ENCODE measurements around the gene ECHDC1.

ECHDC1 gene

DNA sequence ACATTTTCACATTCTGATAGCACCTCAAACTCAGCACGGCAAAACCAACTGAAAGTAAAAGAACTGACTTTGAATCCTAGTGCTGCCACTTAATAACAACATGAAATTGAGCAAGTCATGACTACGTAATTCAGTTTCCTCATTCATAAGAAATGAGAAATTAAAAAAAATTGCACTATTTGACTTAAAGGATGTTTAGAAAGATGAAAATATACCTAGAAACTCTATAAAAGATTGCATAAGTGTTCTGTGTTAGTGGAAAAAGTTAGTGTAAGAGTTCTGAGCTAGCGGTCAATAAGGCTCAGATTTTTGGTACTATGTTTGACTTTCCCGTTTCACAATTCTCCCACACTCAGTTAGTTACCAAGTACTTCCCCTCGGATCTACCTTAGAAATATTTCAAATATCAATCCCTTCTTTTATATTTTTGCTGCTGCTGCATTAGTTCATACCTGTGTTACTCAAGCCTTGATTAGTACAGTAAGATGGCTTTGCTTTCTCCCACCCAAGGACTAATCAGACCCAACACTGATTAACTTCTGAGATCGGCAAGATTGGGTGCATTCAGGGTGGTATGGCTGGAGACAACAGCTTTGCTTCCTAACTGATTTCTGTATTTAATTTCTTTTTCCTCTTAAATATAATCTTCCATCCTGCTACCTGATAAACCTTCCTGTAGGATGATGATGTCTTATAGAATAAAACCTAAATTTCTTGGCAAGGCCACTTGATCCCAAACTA, 25.9 kb downstream of the ECHDC1 start:
- Histone ChIP-seq H3K4me1 (ENCODE audit: insufficient read depth, poor library complexity, severe bottlenecking) (no peaks in the 10 kb centered on the region), H3K27ac (ENCODE audit: poor library complexity, severe bottlenecking) (no peak overlapping the region), H3K27me3 (ENCODE audit: insufficient read depth, poor library complexity, severe bottlenecking) (no peaks in the 10 kb centered on the region), H3K9me3 (ENCODE audit: severe bottlenecking) (no peaks in the 10 kb centered on the region), H3K4me3 (ENCODE audit: severe bottlenecking) (no peak overlapping the region), H3K36me3 (ENCODE audit: low read depth) (peaks cover 65% of the 10 kb centered on the region)
- no peak for DNase-seq (ENCODE audit: low spot score)
- ATAC-seq (ENCODE audit: low read depth): no peak
- TF ChIP-seq, protein P1, sequence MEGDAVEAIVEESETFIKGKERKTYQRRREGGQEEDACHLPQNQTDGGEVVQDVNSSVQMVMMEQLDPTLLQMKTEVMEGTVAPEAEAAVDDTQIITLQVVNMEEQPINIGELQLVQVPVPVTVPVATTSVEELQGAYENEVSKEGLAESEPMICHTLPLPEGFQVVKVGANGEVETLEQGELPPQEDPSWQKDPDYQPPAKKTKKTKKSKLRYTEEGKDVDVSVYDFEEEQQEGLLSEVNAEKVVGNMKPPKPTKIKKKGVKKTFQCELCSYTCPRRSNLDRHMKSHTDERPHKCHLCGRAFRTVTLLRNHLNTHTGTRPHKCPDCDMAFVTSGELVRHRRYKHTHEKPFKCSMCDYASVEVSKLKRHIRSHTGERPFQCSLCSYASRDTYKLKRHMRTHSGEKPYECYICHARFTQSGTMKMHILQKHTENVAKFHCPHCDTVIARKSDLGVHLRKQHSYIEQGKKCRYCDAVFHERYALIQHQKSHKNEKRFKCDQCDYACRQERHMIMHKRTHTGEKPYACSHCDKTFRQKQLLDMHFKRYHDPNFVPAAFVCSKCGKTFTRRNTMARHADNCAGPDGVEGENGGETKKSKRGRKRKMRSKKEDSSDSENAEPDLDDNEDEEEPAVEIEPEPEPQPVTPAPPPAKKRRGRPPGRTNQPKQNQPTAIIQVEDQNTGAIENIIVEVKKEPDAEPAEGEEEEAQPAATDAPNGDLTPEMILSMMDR (IDR thresholded peaks at IDR 0.05; ENCODE audit: poor library complexity, severe bottlenecking): no peak

DNA sequence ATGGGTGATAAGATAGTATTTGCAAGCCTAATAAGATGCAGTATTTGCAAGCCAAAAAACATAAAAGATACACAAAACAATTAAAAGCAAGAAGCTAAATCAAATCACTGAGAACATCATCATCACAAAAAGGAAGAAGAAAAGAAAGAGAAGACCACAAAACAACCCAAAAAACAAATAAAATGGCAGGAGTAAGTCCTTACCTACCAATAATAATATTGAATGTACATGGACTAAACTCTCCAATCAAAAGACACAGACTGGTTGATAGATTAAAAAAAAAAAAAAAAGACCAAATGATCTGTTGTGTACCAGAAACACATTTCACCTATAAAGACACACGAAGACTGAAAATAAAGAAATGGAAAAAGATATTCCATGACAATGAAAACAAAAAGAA, 37.7 kb downstream of the ECHDC1 start:
- H3K4me3 ChIP-seq (ENCODE audit: severe bottlenecking): no peak overlapping the region
- ATAC-seq (ENCODE audit: low read depth): no peak
- peaks cover 8% of the 10 kb centered on the region for H3K9me3 ChIP-seq (ENCODE audit: severe bottlenecking)
- no peak for DNase-seq (ENCODE audit: low spot score)
- H3K4me1 ChIP-seq (ENCODE audit: insufficient read depth, poor library complexity, severe bottlenecking): no peaks in the 10 kb centered on the region
- H3K27me3 ChIP-seq (ENCODE audit: insufficient read depth, poor library complexity, severe bottlenecking): no peaks in the 10 kb centered on the region
- H3K27ac ChIP-seq (ENCODE audit: poor library complexity, severe bottlenecking): no peak overlapping the region
- peaks cover 25% of the 10 kb centered on the region for H3K36me3 ChIP-seq (ENCODE audit: low read depth)
- TF ChIP-seq, protein P1 (IDR thresholded peaks at IDR 0.05; ENCODE audit: poor library complexity, severe bottlenecking): no peak

DNA sequence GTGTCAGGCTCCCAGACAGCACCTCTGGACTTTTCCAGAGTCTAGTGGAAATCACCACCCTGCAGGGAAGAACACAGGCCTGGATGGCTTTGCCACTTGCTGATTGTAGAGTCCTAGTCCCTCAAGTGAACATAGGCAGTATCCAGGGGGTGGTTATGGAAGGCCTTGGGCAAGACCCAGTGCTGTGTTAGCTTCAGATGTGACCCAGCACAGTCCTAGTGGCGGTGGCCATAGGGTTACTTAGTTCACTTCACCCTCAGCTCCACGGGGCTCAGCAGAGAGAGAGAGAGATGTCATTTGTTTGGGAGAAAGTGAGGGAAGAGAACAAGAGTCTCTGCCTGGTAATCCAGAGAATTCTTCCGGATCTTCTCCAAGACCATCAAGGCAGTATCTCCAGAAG, 39.5 kb downstream of the ECHDC1 start:
- TF ChIP-seq, protein P1 (IDR thresholded peaks at IDR 0.05; ENCODE audit: poor library complexity, severe bottlenecking): no peak
- no peak overlapping the region for H3K27ac ChIP-seq (ENCODE audit: poor library complexity, severe bottlenecking)
- no peaks in the 10 kb centered on the region for H3K27me3 ChIP-seq (ENCODE audit: insufficient read depth, poor library complexity, severe bottlenecking)
- no peak for DNase-seq (ENCODE audit: low spot score)
- H3K4me1 ChIP-seq (ENCODE audit: insufficient read depth, poor library complexity, severe bottlenecking): no peaks in the 10 kb centered on the region
- no peak; the same call in 2 of the 3 replicates for ATAC-seq (ENCODE audit: low read depth)
- H3K4me3 ChIP-seq (ENCODE audit: severe bottlenecking): no peak overlapping the region
- peaks cover 21% of the 10 kb centered on the region for H3K36me3 ChIP-seq (ENCODE audit: low read depth)
- peaks cover 6% of the 10 kb centered on the region for H3K9me3 ChIP-seq (ENCODE audit: severe bottlenecking)

DNA sequence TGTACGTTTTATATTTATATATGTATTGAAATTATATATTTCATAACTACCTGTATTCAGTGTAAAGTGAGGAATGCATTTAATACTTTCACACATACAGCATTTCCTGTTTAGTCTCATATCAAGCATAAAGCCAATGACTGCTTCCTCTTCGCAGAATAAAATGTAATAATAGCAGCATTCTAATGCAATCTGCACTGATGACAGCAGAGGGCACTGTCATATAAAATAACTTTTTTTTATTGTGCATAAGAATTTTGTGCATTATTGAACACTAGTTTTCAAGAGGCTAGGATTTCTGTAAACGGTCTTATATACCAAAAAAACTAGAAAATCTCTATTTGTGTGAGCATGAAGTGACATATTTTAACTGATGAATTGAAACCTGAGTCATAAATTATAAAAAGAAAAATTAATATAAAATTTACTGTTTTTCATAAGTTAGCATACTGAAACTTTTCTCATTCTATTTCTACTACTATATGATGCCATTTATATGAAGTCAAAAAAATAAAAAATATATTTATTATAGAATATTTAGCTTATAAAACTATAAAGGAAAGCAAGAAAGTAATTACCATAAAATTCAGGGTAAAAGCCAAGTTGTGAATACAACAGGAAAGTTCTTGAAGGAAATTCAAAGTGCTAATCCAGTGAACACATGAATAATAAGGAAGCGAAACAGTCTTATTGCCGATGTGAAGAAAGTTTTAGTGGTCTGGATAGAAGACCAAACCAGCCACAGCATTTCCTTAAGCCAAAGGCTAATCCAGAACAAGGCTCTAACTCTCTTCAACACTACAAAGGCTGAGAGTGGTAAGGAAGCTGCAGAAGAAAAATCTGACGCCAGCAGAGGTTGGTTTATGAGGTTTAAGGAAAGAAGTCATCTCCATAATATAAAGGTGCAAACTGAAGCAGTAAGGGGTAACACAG, 40.4 kb downstream of the ECHDC1 start:
- TF ChIP-seq, protein P1 (IDR thresholded peaks at IDR 0.05; ENCODE audit: poor library complexity, severe bottlenecking): peak; percentile 82
- DNase-seq (ENCODE audit: low spot score): no peak
- peak; percentile 40; the same call in 1 of the 3 replicates for ATAC-seq (ENCODE audit: low read depth)

More for the DNA sequence above, 40.4 kb downstream of the ECHDC1 start:
- no peaks in the 10 kb centered on the region for H3K9me3 ChIP-seq (ENCODE audit: severe bottlenecking)
- no peak overlapping the region for H3K4me3 ChIP-seq (ENCODE audit: severe bottlenecking)
- H3K27ac ChIP-seq (ENCODE audit: poor library complexity, severe bottlenecking): no peak overlapping the region
- H3K36me3 ChIP-seq (ENCODE audit: low read depth): peaks cover 24% of the 10 kb centered on the region
- no peaks in the 10 kb centered on the region for H3K4me1 ChIP-seq (ENCODE audit: insufficient read depth, poor library complexity, severe bottlenecking)
- H3K27me3 ChIP-seq (ENCODE audit: insufficient read depth, poor library complexity, severe bottlenecking): no peaks in the 10 kb centered on the region

Data from RWPE2 (cell line).